Astrocyte (in vitro differentiated cells and primary cell): ENCODE data around the gene EMC6. TPM values are rescaled to one million over a fixed set of nuclear protein-coding genes. Genes with fewer than 3 reads are reported as not detected.
A peak's percentile ranks its signal among the peaks of the same experiment; 100 is the strongest.

Experiments used
- DNase-seq: peaks from one replicate; pipeline ENCODE4 v3.0.0-alpha.2; 2010; ENCODE audit warnings: low read depth
- FAIRE-seq: peaks from 2 replicates; lab custom pipeline; 2011; peaks lifted over from hg19 to GRCh38; lab: Jason Lieb, UNC
- H2AFZ ChIP-seq: 2 replicates; pipeline ENCODE4 v1.6.0; 2012; ENCODE audit warnings: low read depth, low read length, inconsistent platforms
- H3K27ac ChIP-seq: 2 replicates; pipeline ENCODE4 v1.5.1; 2011; ENCODE audit warnings: low read depth, low read length, inconsistent platforms
- H3K27me3 ChIP-seq: 2 replicates; pipeline ENCODE4 v1.6.0; 2011; ENCODE audit warnings: low read length, inconsistent platforms; ENCODE audit not compliant: insufficient read depth
- H3K36me3 ChIP-seq: 2 replicates; pipeline ENCODE4 v1.5.1; 2011; ENCODE audit warnings: low read length, inconsistent platforms; ENCODE audit not compliant: insufficient read depth
- H3K4me1 ChIP-seq: 2 replicates; pipeline ENCODE4 v1.5.1; 2011; ENCODE audit warnings: low read length, inconsistent platforms; ENCODE audit not compliant: insufficient read depth
- H3K4me2 ChIP-seq: 2 replicates; pipeline ENCODE4 v1.6.0; 2012; ENCODE audit warnings: low read length, inconsistent platforms
- H3K4me3 ChIP-seq: 2 replicates; pipeline ENCODE4 v1.5.1; 2011; ENCODE audit warnings: low read depth, mild to moderate bottlenecking, low read length, inconsistent platforms; ENCODE audit not compliant: insufficient read depth
- H3K79me2 ChIP-seq: 2 replicates; pipeline ENCODE4 v1.6.0; 2012; ENCODE audit warnings: mild to moderate bottlenecking, low read length, inconsistent platforms; ENCODE audit not compliant: insufficient read depth
- H3K9ac ChIP-seq: 2 replicates; pipeline ENCODE4 v1.6.0; 2012; ENCODE audit warnings: mild to moderate bottlenecking, low read length, inconsistent platforms
- H3K9me3 ChIP-seq: 2 replicates; pipeline ENCODE4 v1.5.1; 2012; ENCODE audit warnings: low read depth, mild to moderate bottlenecking, low read length, inconsistent platforms; ENCODE audit not compliant: insufficient read depth
- H4K20me1 ChIP-seq: 2 replicates; pipeline ENCODE4 v1.6.0; 2012; ENCODE audit warnings: low read length, inconsistent platforms; ENCODE audit not compliant: insufficient read depth
- H3K27ac Mint-ChIP-seq: one replicate; pipeline ENCODE4 v1.8.0; 2021; ENCODE audit warnings: mild to moderate bottlenecking, mixed read lengths; ENCODE audit not compliant: unreplicated experiment
- H3K27me3 Mint-ChIP-seq: one replicate; pipeline ENCODE4 v1.8.0; 2021; ENCODE audit warnings: low read depth, mixed read lengths; ENCODE audit not compliant: unreplicated experiment
- H3K36me3 Mint-ChIP-seq: one replicate; pipeline ENCODE4 v1.8.0; 2021; ENCODE audit warnings: low read depth, mixed read lengths; ENCODE audit not compliant: unreplicated experiment
- H3K4me1 Mint-ChIP-seq: one replicate; pipeline ENCODE4 v1.8.0; 2021; ENCODE audit warnings: low read depth, mixed read lengths; ENCODE audit not compliant: unreplicated experiment
- H3K4me3 Mint-ChIP-seq: one replicate; pipeline ENCODE4 v1.8.0; 2021; ENCODE audit warnings: mild to moderate bottlenecking, moderate library complexity, mixed read lengths; ENCODE audit not compliant: unreplicated experiment
- H3K9me3 Mint-ChIP-seq: one replicate; pipeline ENCODE4 v1.8.0; 2021; ENCODE audit warnings: mild to moderate bottlenecking, mixed read lengths; ENCODE audit not compliant: unreplicated experiment
- CTCF ChIP-seq: IDR thresholded peaks from 2 replicates; pipeline ENCODE4 v1.5.1; 2011; ENCODE audit warnings: low read depth, mild to moderate bottlenecking, inconsistent platforms, low read length, moderate library complexity; ENCODE audit not compliant: insufficient read depth
- EZH2 ChIP-seq: IDR thresholded peaks from 2 replicates; pipeline ENCODE4 v1.6.1; 2012; ENCODE audit warnings: mild to moderate bottlenecking, low read length, inconsistent platforms; ENCODE audit not compliant: insufficient read depth
- total RNA-seq: library from RNA; stranded (reverse); gene quantifications from 2 replicates; pipeline ENCODE4 v1.2.1, GENCODE V29; 2021

The EMC6 gene
- total RNA-seq, 1 donor from 2014 or later = 52.2 TPM

- H3K27ac ChIP-seq = no peak overlapping the region
- Mint-ChIP-seq H3K4me3 (no peak overlapping the region), H3K36me3 (peaks cover 4% of the 10 kb centered on the region), H3K9me3 (no peaks in the 10 kb centered on the region), H3K4me1 (peaks cover 6% of the 10 kb centered on the region), H3K27me3 (no peaks in the 10 kb centered on the region), H3K27ac (peak overlapping the region; percentile 26)
- H3K4me1 ChIP-seq = peaks cover 17% of the 10 kb centered on the region
- no peak overlapping the region for H2AFZ ChIP-seq
- H3K79me2 ChIP-seq = no peaks in the 10 kb centered on the region
- no peaks in the 10 kb centered on the region for H3K9me3 ChIP-seq
- H3K27me3 ChIP-seq = no peaks in the 10 kb centered on the region
- DNase-seq (no peak), FAIRE-seq (no peak)
- no peaks in the 10 kb centered on the region for H3K36me3 ChIP-seq
- TF ChIP-seq EZH2 = no peak
- TF ChIP-seq CTCF = no peak
- H3K4me2 ChIP-seq = no peak overlapping the region
- H3K9ac ChIP-seq = no peak overlapping the region
- no peak overlapping the region for H3K4me3 ChIP-seq
- H4K20me1 ChIP-seq = peaks cover 26% of the 10 kb centered on the region
These were observed 11.6 kb upstream of the EMC6 start for GRCh38 chr17:3656755-3657587.

GRCh38 chr17:3657588-3657869 is 11.1 kb upstream of the EMC6 start:
- Histone ChIP-seq H3K4me1 (peaks cover 17% of the 10 kb centered on the region), H4K20me1 (peaks cover 31% of the 10 kb centered on the region), H3K9ac (no peak overlapping the region), H3K9me3 (no peaks in the 10 kb centered on the region), H3K27me3 (no peaks in the 10 kb centered on the region), H3K4me2 (no peak overlapping the region), H3K4me3 (no peak overlapping the region), H3K36me3 (no peaks in the 10 kb centered on the region), H2AFZ (no peak overlapping the region), H3K79me2 (no peaks in the 10 kb centered on the region), H3K27ac (no peak overlapping the region)
- Mint-ChIP-seq H3K36me3 (peaks cover 3% of the 10 kb centered on the region), H3K27ac (peak overlapping the region; percentile 26), H3K4me3 (no peak overlapping the region), H3K27me3 (no peaks in the 10 kb centered on the region), H3K9me3 (no peaks in the 10 kb centered on the region), H3K4me1 (peaks cover 6% of the 10 kb centered on the region)
- DNase-seq (no peak), FAIRE-seq (no peak)
- TF ChIP-seq CTCF (no peak), EZH2 (no peak)
